K562 (cell line): Measurements from ENCODE around the gene B4GALT5. TPM values are rescaled to one million over a fixed set of nuclear protein-coding genes. Genes with fewer than 3 reads are reported as not detected.

Experiments
- CBFA2T3 ChIP-seq: fragments of 450-650 bp; IDR thresholded peaks from 2 replicates; pipeline ENCODE4 v1.6.1; 2017
- E2F4 ChIP-seq: sonication (generic); formaldehyde crosslinking; IDR thresholded peaks from 2 replicates; pipeline ENCODE4 v1.8.0; 2022; ENCODE audit warnings: mild to moderate bottlenecking, low read depth, missing genetic modification reagents
- HSF4 ChIP-seq: fragments of 250-450 bp; sonication (Bioruptor Pico); IDR thresholded peaks from 2 replicates; pipeline ENCODE4 v2.1.2; 2022; ENCODE audit warnings: mild to moderate bottlenecking, moderate library complexity, borderline replicate concordance
- KDM4B ChIP-seq, 2 experiments: fragments of 450-650 bp in 1 of 2; sonication (generic) in 1 of 2; IDR thresholded peaks; 2 replicates each; pipeline ENCODE4 v1.6.1; 2016 to 2017; ENCODE audit warnings: borderline replicate concordance in 2 of 2, antibody characterized with exemption in 1 of 2, low read depth in 1 of 2, mild to moderate bottlenecking in 1 of 2
- MBD1 ChIP-seq: fragments of 250-450 bp; sonication (Bioruptor Pico); IDR thresholded peaks from 2 replicates; pipeline ENCODE4 v1.8.0; 2022; ENCODE audit warnings: inconsistent platforms
- NFIX ChIP-seq: fragments of 250-450 bp; sonication (Bioruptor Pico); IDR thresholded peaks from 2 replicates; pipeline ENCODE4 v1.4.0; 2020; ENCODE audit warnings: low read depth, mild to moderate bottlenecking, moderate library complexity
- NFYB ChIP-seq: IDR thresholded peaks from 2 replicates; pipeline ENCODE4 v1.6.1; 2011; ENCODE audit warnings: mild to moderate bottlenecking, moderate library complexity; ENCODE audit not compliant: insufficient read length; ENCODE audit errors: extremely low read depth
- PHF21A ChIP-seq: fragments of 450-650 bp; IDR thresholded peaks from 2 replicates; pipeline ENCODE4 v1.6.1; 2017; ENCODE audit warnings: low read depth, borderline replicate concordance
- SMARCB1 ChIP-seq: IDR thresholded peaks from 2 replicates; pipeline ENCODE4 v1.6.1; 2011; ENCODE audit warnings: improper control_type of control experiment, low read depth; ENCODE audit not compliant: insufficient read length
- STAT5A ChIP-seq: IDR thresholded peaks from 2 replicates; pipeline ENCODE4 v1.6.1; 2012; ENCODE audit warnings: low read length, inconsistent platforms, borderline replicate concordance
- TBL1XR1 ChIP-seq, 2 experiments: IDR thresholded peaks; 2 replicates each; pipeline ENCODE4 v1.6.1; 2012; ENCODE audit warnings: improper control_type of control experiment in 2 of 2, low read length in 2 of 2, mild to moderate bottlenecking in 1 of 2
- XRCC4 ChIP-seq: IDR thresholded peaks from one replicate; pipeline ENCODE4 v1.6.1; 2011; ENCODE audit not compliant: insufficient read depth, insufficient read length; ENCODE audit errors: extremely low read depth
- ZNF263 ChIP-seq: sonication (generic); formaldehyde crosslinking; IDR thresholded peaks from 2 replicates; pipeline ENCODE4 v1.8.0; 2022; ENCODE audit warnings: mild to moderate bottlenecking, missing genetic modification reagents, borderline replicate concordance
- ZNF324 ChIP-seq: fragments of 250-450 bp; sonication (Bioruptor Pico); IDR thresholded peaks from 2 replicates; pipeline ENCODE4 v1.4.0; 2020; ENCODE audit warnings: mild to moderate bottlenecking
- ZNF766 ChIP-seq: fragments of 200-800 bp; sonication (Bioruptor generic); conservative IDR thresholded peaks from 2 replicates; pipeline ENCODE4 v1.6.1; 2016; ENCODE audit warnings: missing genetic modification characterization, missing compliant biosample characterization
- ZSCAN32 ChIP-seq: fragments of 450-650 bp; formaldehyde crosslinking; IDR thresholded peaks from 2 replicates; pipeline ENCODE4 v1.4.0; 2020; ENCODE audit warnings: mild to moderate bottlenecking, moderate library complexity
- polyA plus RNA-seq, 8 experiments: library from polyadenylated mRNA; depleted of rRNA in 4 of 8; stranded (reverse) in 5 of 8; unstranded in 3 of 8; fragments of >200 nt; fragmentation: Nextera tagmentation in 2 of 8; fragmentation: Illumina TruSeq in 1 of 8; extraction: Ambion mirVana in 2 of 8; extraction: Trizol in 1 of 8; gene quantifications; 2 replicates each; pipeline versions ENCODE4 v1.2.1 to v1.2.3, GENCODE V29; 2011 to 2014; ENCODE audit warnings: inconsistent platforms in 1 of 8, missing spikeins in 1 of 8
- total RNA-seq, 7 experiments: library from RNA; depleted of rRNA in 6 of 7; stranded (reverse); fragments of >200 nt in 6 of 7; fragmentation: Illumina TruSeq in 2 of 7; extraction: Trizol in 2 of 7; gene quantifications; 2 replicates each; pipeline versions ENCODE4 v1.2.1 to v1.2.3, GENCODE V29; 2011 to 2021; ENCODE audit warnings: low replicate concordance in 1 of 7
- TF ChIP-seq, protein P1 (sequence below): fragments of 450-650 bp; IDR thresholded peaks from 2 replicates; pipeline ENCODE4 v1.7.0; 2016; ENCODE audit warnings: borderline replicate concordance
- TF ChIP-seq, protein P2 (sequence below): fragments of 250-450 bp; sonication (Bioruptor Pico); IDR thresholded peaks from 2 replicates; pipeline ENCODE4 v1.6.1; 2021; ENCODE audit warnings: mild to moderate bottlenecking
- TF ChIP-seq, protein P3 (sequence below): sonication (generic); formaldehyde crosslinking; IDR thresholded peaks from 2 replicates; pipeline ENCODE4 v1.8.1; 2023; ENCODE audit warnings: mild to moderate bottlenecking, missing genetic modification reagents

B4GALT5 gene
- total and polyA plus RNA-seq, 9 of the 15 experiments (the other 6 are each of a cell fraction or from before 2014, with no cell fraction given), result 8.5 to 32.6 (median 23.4) TPM

DNA sequence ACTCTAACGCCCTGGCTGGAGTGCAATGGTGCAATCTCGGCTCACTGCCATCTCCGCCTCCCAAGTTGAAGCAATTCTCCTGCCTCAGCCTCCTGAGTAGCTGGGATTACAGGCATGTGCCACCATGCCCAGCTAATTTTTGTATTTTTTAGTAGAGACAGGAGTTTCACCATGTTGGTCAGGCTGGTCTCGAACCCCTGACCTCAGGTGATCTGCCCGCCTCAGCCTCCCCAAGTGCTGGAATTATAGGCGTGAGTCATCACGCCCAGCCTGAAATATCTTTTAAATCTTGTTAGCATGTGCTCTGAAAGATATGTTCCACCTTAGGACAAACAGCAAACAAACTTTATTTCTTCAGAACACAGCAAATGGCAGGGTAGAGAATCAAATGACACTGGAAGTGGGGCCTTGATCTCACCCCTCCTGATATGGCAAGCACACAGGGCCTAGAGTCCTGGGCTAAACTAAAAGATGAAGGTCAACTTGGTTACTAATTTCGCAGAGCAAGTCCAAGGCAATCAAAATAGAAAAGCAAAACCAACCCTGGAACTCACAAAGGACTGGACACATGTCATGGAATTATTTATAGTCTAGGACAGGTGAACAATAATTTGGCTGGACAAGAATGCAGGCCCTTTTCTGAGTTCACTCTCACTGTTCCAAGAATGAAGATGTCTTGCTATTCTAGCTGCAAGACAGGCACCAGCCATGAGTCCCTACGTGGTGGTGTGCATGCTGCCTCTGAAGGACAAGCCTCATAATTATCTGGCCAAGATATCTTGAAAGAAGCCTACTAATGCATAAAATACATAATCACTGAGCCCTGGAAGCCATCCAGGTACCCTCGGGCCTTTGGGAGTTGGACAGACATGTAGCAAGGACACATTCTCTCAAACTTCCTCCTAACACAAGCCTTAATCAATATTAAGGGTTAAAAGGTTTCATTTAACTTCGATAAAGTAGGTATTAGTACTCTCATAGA, 35.6 kb downstream of the B4GALT5 start (continued):
- TF ChIP-seq ZNF263 (CRISPR knock-in tag), result no peak
- TF ChIP-seq PHF21A, result no peak
- TF ChIP-seq STAT5A, result no peak
- TF ChIP-seq, protein P1, sequence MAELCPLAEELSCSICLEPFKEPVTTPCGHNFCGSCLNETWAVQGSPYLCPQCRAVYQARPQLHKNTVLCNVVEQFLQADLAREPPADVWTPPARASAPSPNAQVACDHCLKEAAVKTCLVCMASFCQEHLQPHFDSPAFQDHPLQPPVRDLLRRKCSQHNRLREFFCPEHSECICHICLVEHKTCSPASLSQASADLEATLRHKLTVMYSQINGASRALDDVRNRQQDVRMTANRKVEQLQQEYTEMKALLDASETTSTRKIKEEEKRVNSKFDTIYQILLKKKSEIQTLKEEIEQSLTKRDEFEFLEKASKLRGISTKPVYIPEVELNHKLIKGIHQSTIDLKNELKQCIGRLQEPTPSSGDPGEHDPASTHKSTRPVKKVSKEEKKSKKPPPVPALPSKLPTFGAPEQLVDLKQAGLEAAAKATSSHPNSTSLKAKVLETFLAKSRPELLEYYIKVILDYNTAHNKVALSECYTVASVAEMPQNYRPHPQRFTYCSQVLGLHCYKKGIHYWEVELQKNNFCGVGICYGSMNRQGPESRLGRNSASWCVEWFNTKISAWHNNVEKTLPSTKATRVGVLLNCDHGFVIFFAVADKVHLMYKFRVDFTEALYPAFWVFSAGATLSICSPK, result no peak
- no peak for TF ChIP-seq SMARCB1
- TF ChIP-seq KDM4B (IDR thresholded peaks at IDR 0.05; ENCODE audit: borderline replicate concordance in 2 of 2, low read depth in 1 of 2), result no peak
- TF ChIP-seq MBD1 (CRISPR knock-in tag), result no peak
- no peak for TF ChIP-seq ZSCAN32 (CRISPR knock-in tag)
- TF ChIP-seq CBFA2T3, result peak; percentile 73
- TF ChIP-seq NFYB, result no peak
- TF ChIP-seq ZNF766, result no peak
- no peak for TF ChIP-seq NFIX
- TF ChIP-seq, protein P2, sequence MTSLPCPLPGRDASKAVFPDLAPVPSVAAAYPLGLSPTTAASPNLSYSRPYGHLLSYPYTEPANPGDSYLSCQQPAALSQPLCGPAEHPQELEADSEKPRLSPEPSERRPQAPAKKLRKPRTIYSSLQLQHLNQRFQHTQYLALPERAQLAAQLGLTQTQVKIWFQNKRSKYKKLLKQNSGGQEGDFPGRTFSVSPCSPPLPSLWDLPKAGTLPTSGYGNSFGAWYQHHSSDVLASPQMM, result no peak
- TF ChIP-seq TBL1XR1 (IDR thresholded peaks at IDR 0.05; ENCODE audit: low read length in 2 of 2), result no peak
- no peak for TF ChIP-seq ZNF324
- TF ChIP-seq XRCC4, result no peak
- no peak for TF ChIP-seq HSF4 (CRISPR knock-in tag)
- no peak for TF ChIP-seq E2F4
- TF ChIP-seq, protein P3, sequence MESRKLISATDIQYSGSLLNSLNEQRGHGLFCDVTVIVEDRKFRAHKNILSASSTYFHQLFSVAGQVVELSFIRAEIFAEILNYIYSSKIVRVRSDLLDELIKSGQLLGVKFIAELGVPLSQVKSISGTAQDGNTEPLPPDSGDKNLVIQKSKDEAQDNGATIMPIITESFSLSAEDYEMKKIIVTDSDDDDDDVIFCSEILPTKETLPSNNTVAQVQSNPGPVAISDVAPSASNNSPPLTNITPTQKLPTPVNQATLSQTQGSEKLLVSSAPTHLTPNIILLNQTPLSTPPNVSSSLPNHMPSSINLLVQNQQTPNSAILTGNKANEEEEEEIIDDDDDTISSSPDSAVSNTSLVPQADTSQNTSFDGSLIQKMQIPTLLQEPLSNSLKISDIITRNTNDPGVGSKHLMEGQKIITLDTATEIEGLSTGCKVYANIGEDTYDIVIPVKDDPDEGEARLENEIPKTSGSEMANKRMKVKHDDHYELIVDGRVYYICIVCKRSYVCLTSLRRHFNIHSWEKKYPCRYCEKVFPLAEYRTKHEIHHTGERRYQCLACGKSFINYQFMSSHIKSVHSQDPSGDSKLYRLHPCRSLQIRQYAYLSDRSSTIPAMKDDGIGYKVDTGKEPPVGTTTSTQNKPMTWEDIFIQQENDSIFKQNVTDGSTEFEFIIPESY (CRISPR knock-in tag), result 0 out of 2 replicates have a peak, but pooled peaks have one; percentile 16
